Measurements from ENCODE around the gene CD200R1.

GRCh38 chr3:112871735-112872134, 103.2 kb downstream of the CD200R1 start:
- TF ChIP-seq KDM1A (IDR thresholded peaks at IDR 0.05; ENCODE audit: borderline replicate concordance, low read length): no peak
- TF ChIP-seq SRF (IDR thresholded peaks at IDR 0.05; ENCODE audit: low read depth, low read length): no peak
- no peak for TF ChIP-seq EZH2 (IDR thresholded peaks at IDR 0.05; ENCODE audit: low read depth, low read length, severe bottlenecking)
- no peak for TF ChIP-seq SIN3A (conservative IDR thresholded peaks at IDR 0.05 in 1 of 2, IDR thresholded peaks at IDR 0.05 in 1 of 2; ENCODE audit: low read depth in 1 of 2, low read length in 2 of 2)
- TF ChIP-seq POLR2AphosphoS5 (IDR thresholded peaks at IDR 0.05; ENCODE audit: low read depth, low read length): no peak
- TF ChIP-seq CTCF (IDR thresholded peaks at IDR 0.05; ENCODE audit: control extremely low read depth in 1 of 3, insufficient read depth in 1 of 3, low read depth in 1 of 3, low read length in 3 of 3): no peak
- TF ChIP-seq RAD21 (IDR thresholded peaks at IDR 0.05 in 1 of 2, conservative IDR thresholded peaks at IDR 0.05 in 1 of 2; ENCODE audit: low read depth in 2 of 2, low read length in 2 of 2): no peak
- no peak for TF ChIP-seq TAF7 (optimal IDR thresholded peaks at IDR 0.05; ENCODE audit: borderline replicate concordance, low read depth, low read length)
